Activated CD4-positive, alpha-beta T cell treated with anti-CD3 and anti-CD28 coated beads, Interleukin-2, amount 10 ng/mL, durations not matched to agents 7 days and 5 days (primary cell): ENCODE data around the gene OMP. TPM values are rescaled to one million over a fixed set of nuclear protein-coding genes. Genes with fewer than 3 reads are reported as not detected.
A peak's percentile ranks its signal among the peaks of the same experiment; 100 is the strongest.

Experiments used
- CTCF ChIA-PET: fragments of 350-600 bp; sonication (Branson Sonifier 250); formaldehyde crosslinking; loops from one replicate; lab custom pipeline; 2021; ENCODE audit warnings: antibody characterized with exemption; lab: Charles Lee
- POLR2A ChIA-PET: fragments of 350-600 bp; sonication (Branson Sonifier 250); formaldehyde crosslinking; loops from one replicate; lab custom pipeline; 2021; ENCODE audit warnings: antibody characterized with exemption; lab: Charles Lee
- DNase-seq: peaks from one replicate; pipeline ENCODE4 v3.0.0-alpha.2; 2020
- H3K27ac Mint-ChIP-seq: one replicate; pipeline ENCODE4 v1.8.0; 2021; ENCODE audit warnings: mild to moderate bottlenecking, moderate library complexity, mixed read lengths
- H3K27me3 Mint-ChIP-seq: one replicate; pipeline ENCODE4 v1.8.0; 2021; ENCODE audit warnings: mixed read lengths
- H3K36me3 Mint-ChIP-seq: one replicate; pipeline ENCODE4 v1.8.0; 2021; ENCODE audit warnings: low read depth, mixed read lengths
- H3K4me1 Mint-ChIP-seq: one replicate; pipeline ENCODE4 v1.8.0; 2021; ENCODE audit warnings: mixed read lengths
- H3K4me3 Mint-ChIP-seq: one replicate; pipeline ENCODE4 v1.8.0; 2021; ENCODE audit warnings: mild to moderate bottlenecking, moderate library complexity, mixed read lengths
- H3K9me3 Mint-ChIP-seq: one replicate; pipeline ENCODE4 v1.8.0; 2021; ENCODE audit warnings: mixed read lengths
- total RNA-seq, 2 experiments: library from RNA; stranded (reverse); gene quantifications; one replicate each; pipeline ENCODE4 v1.2.3, GENCODE V29; 2021

OMP gene
- total RNA-seq, 2 experiments from 2014 or later, result not detected

GRCh38 chr11:77103319-77103718, 679 bp downstream of the OMP start:
- no peak overlapping the region for H3K4me3 Mint-ChIP-seq
- no peaks in the 10 kb centered on the region for H3K36me3 Mint-ChIP-seq
- H3K27ac Mint-ChIP-seq, result no peak overlapping the region
- H3K4me1 Mint-ChIP-seq, result no peaks in the 10 kb centered on the region
- CTCF ChIA-PET, result interaction anchor here (1.1 kb wide), 1 partner anchor 18 kb away, joined by 3 read pairs; no protein-coding TSS in a partner anchor
- POLR2A ChIA-PET, result no interaction called here
- no peak for DNase-seq
- H3K9me3 Mint-ChIP-seq, result no peaks in the 10 kb centered on the region
- no peaks in the 10 kb centered on the region for H3K27me3 Mint-ChIP-seq

- no peaks in the 10 kb centered on the region for H3K36me3 Mint-ChIP-seq
- CTCF ChIA-PET, result interaction anchor here (1.0 kb wide), 1 partner anchor 13 kb away, joined by 3 read pairs; no protein-coding TSS in a partner anchor
Observed at GRCh38 chr11:77104727-77105126, 2.1 kb downstream of the OMP start.

GRCh38 chr11:77106321-77106720, 3.7 kb downstream of the OMP start:
- POLR2A ChIA-PET, result no interaction called here
- Mint-ChIP-seq H3K4me3 (no peak overlapping the region), H3K27ac (no peak overlapping the region), H3K4me1 (no peaks in the 10 kb centered on the region), H3K36me3 (no peaks in the 10 kb centered on the region), H3K9me3 (no peaks in the 10 kb centered on the region), H3K27me3 (no peaks in the 10 kb centered on the region)
- CTCF ChIA-PET, result interaction anchor here (1.2 to 1.5 kb wide), 2 partner anchors 15 to 59 kb away, joined by 3 to 6 read pairs; no protein-coding TSS in a partner anchor
- DNase-seq, result no peak

More at GRCh38 chr11:77104727-77105126, 2.1 kb downstream of the OMP start:
- H3K9me3 Mint-ChIP-seq, result no peaks in the 10 kb centered on the region
- no peaks in the 10 kb centered on the region for H3K4me1 Mint-ChIP-seq
- POLR2A ChIA-PET, result interaction anchor here (0.5 kb wide), 1 partner anchor 1036 kb away, joined by 3 read pairs; no protein-coding TSS in a partner anchor
- no peak for DNase-seq
- no peak overlapping the region for H3K27ac Mint-ChIP-seq
- H3K27me3 Mint-ChIP-seq, result no peaks in the 10 kb centered on the region
- H3K4me3 Mint-ChIP-seq, result no peak overlapping the region

GRCh38 chr11:77106759-77107158, 4.1 kb downstream of the OMP start:
- POLR2A ChIA-PET, result no interaction called here
- CTCF ChIA-PET, result interaction anchor here (1.1 to 1.5 kb wide), 3 partner anchors 15 to 59 kb away, joined by 3 to 6 read pairs (median 6); no protein-coding TSS in a partner anchor
- Mint-ChIP-seq H3K4me1 (no peaks in the 10 kb centered on the region), H3K9me3 (no peaks in the 10 kb centered on the region), H3K36me3 (no peaks in the 10 kb centered on the region), H3K27ac (no peak overlapping the region), H3K27me3 (no peaks in the 10 kb centered on the region), H3K4me3 (no peak overlapping the region)
- no peak for DNase-seq

GRCh38 chr11:77107950-77108349, 5.3 kb downstream of the OMP start:
- Mint-ChIP-seq H3K4me1 (no peaks in the 10 kb centered on the region), H3K36me3 (no peaks in the 10 kb centered on the region), H3K4me3 (no peak overlapping the region), H3K27ac (no peak overlapping the region), H3K9me3 (no peaks in the 10 kb centered on the region), H3K27me3 (no peaks in the 10 kb centered on the region)
- CTCF ChIA-PET, result interaction anchor here (1.1 to 1.2 kb wide), 2 partner anchors 9 to 17 kb away, joined by 4 to 6 read pairs; no protein-coding TSS in a partner anchor
- DNase-seq, result no peak
- POLR2A ChIA-PET, result no interaction called here

GRCh38 chr11:77108436-77108835, 5.8 kb downstream of the OMP start:
- Mint-ChIP-seq H3K4me3 (no peak overlapping the region), H3K9me3 (no peaks in the 10 kb centered on the region), H3K27me3 (no peaks in the 10 kb centered on the region), H3K27ac (no peak overlapping the region), H3K36me3 (no peaks in the 10 kb centered on the region), H3K4me1 (peaks cover 2% of the 10 kb centered on the region)
- no peak for DNase-seq
- ChIA-PET CTCF (interaction anchor here (1.2 kb wide), 1 partner anchor 9 kb away, joined by 4 read pairs; no protein-coding TSS in a partner anchor), POLR2A (no interaction called here)

GRCh38 chr11:77109236-77110019, 6.8 kb downstream of the OMP start:
- no peaks in the 10 kb centered on the region for H3K36me3 Mint-ChIP-seq
- no peak overlapping the region for H3K4me3 Mint-ChIP-seq
- no peaks in the 10 kb centered on the region for H3K9me3 Mint-ChIP-seq
- no peak for DNase-seq
- POLR2A ChIA-PET, result no interaction called here
- peaks cover 4% of the 10 kb centered on the region for H3K4me1 Mint-ChIP-seq
- H3K27ac Mint-ChIP-seq, result no peak overlapping the region
- CTCF ChIA-PET, result interaction anchor here (0.6 to 1.5 kb wide), 3 partner anchors 14 to 357 kb away, joined by 3 read pairs; no protein-coding TSS in a partner anchor
- no peaks in the 10 kb centered on the region for H3K27me3 Mint-ChIP-seq

GRCh38 chr11:77110836-77111235, 8.2 kb downstream of the OMP start:
- CTCF ChIA-PET, result interaction anchor here (1.1 to 1.9 kb wide), 3 partner anchors 10 to 17 kb away, joined by 4 to 6 read pairs (median 5); no protein-coding TSS in a partner anchor

GRCh38 chr11:77111277-77111676, 8.6 kb downstream of the OMP start:
- POLR2A ChIA-PET, result no interaction called here
- Mint-ChIP-seq H3K9me3 (no peaks in the 10 kb centered on the region), H3K4me3 (no peak overlapping the region), H3K27me3 (no peaks in the 10 kb centered on the region), H3K27ac (no peak overlapping the region), H3K4me1 (peaks cover 4% of the 10 kb centered on the region), H3K36me3 (no peaks in the 10 kb centered on the region)
- CTCF ChIA-PET, result interaction anchor here (1.1 to 2.2 kb wide), 4 partner anchors 10 to 17 kb away, joined by 4 to 10 read pairs (median 6); no protein-coding TSS in a partner anchor
- no peak for DNase-seq

More at GRCh38 chr11:77110836-77111235, 8.2 kb downstream of the OMP start:
- Mint-ChIP-seq H3K27ac (no peak overlapping the region), H3K36me3 (no peaks in the 10 kb centered on the region), H3K4me3 (no peak overlapping the region), H3K9me3 (no peaks in the 10 kb centered on the region), H3K27me3 (no peaks in the 10 kb centered on the region), H3K4me1 (peaks cover 4% of the 10 kb centered on the region)
- no peak for DNase-seq
- POLR2A ChIA-PET, result no interaction called here

GRCh38 chr11:77111946-77112345, 9.3 kb downstream of the OMP start:
- DNase-seq, result no peak
- H3K27me3 Mint-ChIP-seq, result no peaks in the 10 kb centered on the region
- H3K9me3 Mint-ChIP-seq, result no peaks in the 10 kb centered on the region
- H3K27ac Mint-ChIP-seq, result no peak overlapping the region
- ChIA-PET POLR2A (no interaction called here), CTCF (interaction anchor here (1.9 to 2.2 kb wide), 3 partner anchors 9 to 17 kb away, joined by 4 to 10 read pairs (median 6); no protein-coding TSS in a partner anchor)
- no peaks in the 10 kb centered on the region for H3K36me3 Mint-ChIP-seq
- H3K4me1 Mint-ChIP-seq, result peaks cover 4% of the 10 kb centered on the region
- H3K4me3 Mint-ChIP-seq, result no peak overlapping the region

GRCh38 chr11:77112641-77113381, 10.2 kb downstream of the OMP start:
- no peak for DNase-seq
- H3K27ac Mint-ChIP-seq, result no peak overlapping the region
- no peaks in the 10 kb centered on the region for H3K36me3 Mint-ChIP-seq
- CTCF ChIA-PET, result interaction anchor here (0.5 to 2.2 kb wide), 3 partner anchors 14 to 473 kb away, joined by 4 to 10 read pairs (median 4); no protein-coding TSS in a partner anchor
- peaks cover 4% of the 10 kb centered on the region for H3K4me1 Mint-ChIP-seq
- POLR2A ChIA-PET, result no interaction called here
- H3K27me3 Mint-ChIP-seq, result no peaks in the 10 kb centered on the region
- no peak overlapping the region for H3K4me3 Mint-ChIP-seq
- H3K9me3 Mint-ChIP-seq, result no peaks in the 10 kb centered on the region

- Mint-ChIP-seq H3K9me3 (no peaks in the 10 kb centered on the region), H3K36me3 (no peaks in the 10 kb centered on the region), H3K4me3 (no peak overlapping the region), H3K27ac (no peak overlapping the region), H3K4me1 (peaks cover 4% of the 10 kb centered on the region), H3K27me3 (no peaks in the 10 kb centered on the region)
- POLR2A ChIA-PET, result no interaction called here
- CTCF ChIA-PET, result interaction anchor here (0.5 to 2.2 kb wide), 3 partner anchors 13 to 472 kb away, joined by 4 to 10 read pairs (median 4); no protein-coding TSS in a partner anchor
- peak; percentile 41 for DNase-seq
Observed at GRCh38 chr11:77113382-77114088, 10.9 kb downstream of the OMP start.
